NCI-H2029 treated with DMSO at 0.1 percent for 48 hours (cell line): Measurements from ENCODE around the gene ZBTB45.
A peak's percentile ranks its signal among the peaks of the same experiment; 100 is the strongest.

Experiments used
- DNase-seq: peaks from one replicate; lab custom pipeline; 2025; lab: John Stamatoyannopoulos, UW

Gene ZBTB45

DNA sequence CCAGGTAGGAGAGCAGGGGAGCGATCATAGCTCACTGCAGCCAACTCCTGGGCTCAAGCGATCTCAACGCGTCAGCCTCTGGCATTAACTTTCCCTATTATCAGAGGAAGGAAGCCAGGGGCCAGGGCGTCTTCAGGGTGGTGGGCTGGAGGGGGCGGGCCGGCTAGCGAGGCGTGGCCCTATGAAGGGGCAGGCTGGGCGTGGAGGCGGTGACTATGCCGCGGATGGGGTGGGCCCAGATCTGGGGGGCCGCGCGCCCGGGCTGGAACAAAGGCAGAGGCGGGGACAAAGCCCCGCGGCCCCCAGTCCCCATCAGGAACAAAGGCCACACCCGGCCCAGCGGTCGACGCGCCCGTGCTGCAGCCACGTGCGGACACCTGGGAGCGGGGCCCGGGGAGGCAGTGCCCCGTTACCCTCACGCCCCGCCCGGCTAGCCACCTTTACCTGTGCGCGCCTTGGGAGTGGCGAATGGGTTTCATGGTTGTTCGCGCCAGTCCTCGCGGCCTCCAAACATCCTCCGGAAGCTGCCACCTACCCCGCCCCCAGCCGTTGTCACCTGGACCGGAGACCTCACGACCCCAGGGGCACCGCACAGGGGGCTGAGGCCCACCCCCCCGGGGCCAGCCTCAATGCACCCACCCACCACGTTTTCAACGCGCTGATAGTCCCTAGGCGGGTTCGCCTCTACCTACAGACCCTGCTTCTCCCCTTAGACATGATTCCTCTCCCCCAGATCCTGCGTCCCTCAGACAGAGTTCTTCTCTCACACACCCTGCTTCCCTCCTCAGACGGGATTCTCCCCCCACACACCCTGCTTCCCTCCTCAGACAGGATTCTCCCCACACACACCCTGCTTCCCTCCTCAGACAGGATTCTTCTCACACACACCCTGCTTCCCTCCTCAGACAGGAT, 18.9 kb upstream of the ZBTB45 start:
- peak; percentile 24 for DNase-seq

DNA sequence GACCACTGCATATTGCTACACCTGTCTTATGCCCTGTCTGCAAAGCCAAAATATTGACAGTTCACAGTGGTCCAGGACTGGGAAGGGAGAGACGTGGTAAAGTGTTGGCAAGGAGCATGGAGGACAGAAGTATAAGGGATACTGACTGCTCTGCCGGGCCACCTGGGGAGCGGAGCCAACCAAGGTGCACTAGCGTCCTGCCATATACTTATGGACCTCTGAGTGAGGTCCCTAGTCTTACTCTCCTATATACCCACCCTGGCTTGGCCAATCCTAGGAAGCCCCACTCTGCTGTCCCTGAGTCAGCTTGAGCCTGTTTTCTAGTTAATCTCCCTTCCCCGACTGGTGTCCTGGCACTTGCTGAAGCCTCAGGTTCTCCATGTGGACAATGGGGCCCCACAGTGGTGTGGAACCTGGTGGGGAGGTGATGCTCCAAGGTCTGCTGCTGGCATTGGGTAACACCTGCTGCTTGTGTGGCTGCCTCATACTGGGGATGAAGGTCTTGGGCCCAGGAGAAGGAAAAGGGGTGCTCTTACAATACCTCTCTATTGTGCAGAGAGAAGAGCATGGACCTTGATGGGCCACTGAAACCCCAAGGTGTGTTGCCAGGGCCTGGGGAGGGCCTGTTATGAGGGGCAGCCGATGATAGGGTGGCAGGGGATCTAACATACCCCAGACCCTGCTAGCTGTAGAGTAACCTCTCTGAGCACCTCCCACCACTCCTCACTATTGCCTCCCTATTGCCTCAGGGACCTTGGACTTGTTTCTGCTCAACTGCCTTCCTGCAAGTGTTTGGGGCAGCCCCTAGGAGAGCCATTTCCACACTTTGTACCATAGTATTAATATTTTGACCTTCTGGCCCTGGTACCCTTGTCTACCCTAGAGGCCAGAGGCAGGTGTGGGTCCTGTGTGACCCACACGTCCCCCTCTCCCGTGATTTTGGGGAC, 17.5 kb upstream of the ZBTB45 start:
- no peak for DNase-seq

DNA sequence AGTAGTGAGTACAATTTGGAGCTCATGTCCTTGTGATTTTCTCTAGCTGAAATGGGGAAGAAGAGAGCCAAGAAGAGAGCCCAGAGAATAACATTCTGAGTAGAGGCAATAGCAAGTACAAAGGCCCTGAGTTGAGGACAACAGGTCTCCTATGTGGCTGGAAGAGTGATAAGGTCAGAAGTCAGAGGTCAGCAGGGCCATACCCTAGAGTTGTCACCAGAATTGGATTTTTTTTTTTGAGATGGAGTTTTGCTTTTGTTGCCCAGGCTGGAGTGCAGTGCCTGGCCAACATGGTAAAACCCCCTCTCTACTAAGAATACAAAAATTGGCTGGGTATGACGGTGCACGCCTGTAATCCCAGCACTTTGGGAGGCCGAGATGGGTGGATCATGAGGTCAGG, 16.2 kb upstream of the ZBTB45 start:
- DNase-seq = no peak

DNA sequence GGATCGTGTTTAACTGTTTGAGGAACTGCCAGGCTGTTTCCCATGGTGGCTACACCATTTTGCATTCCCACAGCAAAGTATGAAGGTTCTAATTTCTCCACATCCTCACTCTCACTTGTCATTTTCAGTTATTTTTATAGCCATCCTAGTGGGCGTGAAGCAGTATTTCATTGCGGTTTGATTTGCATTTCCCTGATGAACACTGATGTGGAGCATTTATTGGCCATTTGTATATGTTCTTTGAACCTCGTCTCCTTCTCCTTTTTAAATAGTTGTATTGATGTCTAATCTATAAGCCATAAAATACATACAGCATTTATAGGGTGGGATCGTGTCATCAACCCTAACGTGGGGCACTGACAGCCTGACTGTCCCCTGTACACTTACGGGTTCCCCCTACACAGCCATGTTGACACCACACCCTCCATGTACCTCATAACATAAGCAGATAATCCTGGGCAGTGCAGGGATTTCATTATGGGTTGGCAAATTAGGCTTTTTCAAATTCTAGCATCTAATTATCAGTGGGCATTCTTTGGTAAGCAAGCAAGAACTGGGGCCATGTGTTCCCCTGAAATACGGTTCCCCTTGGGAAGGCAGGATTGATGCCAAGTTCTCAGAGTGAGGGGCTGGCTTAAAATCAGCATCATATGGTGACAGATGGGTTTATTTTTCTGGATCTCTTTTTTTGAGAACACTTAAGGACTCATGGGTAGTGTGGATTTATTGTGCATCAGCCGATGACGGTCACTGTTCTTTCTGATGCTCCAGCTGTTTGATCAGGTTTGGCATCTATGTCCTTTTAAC, 11.6 kb upstream of the ZBTB45 start:
- DNase-seq = no peak

DNA sequence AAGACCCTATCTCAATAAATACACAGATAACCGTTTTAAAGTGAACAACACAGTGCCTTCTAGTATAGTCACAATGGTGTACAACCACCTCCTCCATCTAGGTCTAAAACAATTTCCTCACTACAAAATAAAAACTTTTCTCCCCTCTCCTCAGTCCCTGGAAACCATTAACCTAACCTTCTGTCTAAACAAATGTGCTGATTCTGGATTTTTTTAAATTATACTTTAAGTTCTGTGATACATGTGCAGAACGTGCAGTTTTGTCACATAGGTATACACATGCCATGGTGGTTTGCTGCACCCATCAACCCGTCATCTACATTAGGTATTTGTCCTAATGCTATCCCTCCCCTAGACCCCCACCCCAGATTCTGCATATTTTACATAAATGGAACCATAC, 9.8 kb upstream of the ZBTB45 start:
- DNase-seq = no peak

DNA sequence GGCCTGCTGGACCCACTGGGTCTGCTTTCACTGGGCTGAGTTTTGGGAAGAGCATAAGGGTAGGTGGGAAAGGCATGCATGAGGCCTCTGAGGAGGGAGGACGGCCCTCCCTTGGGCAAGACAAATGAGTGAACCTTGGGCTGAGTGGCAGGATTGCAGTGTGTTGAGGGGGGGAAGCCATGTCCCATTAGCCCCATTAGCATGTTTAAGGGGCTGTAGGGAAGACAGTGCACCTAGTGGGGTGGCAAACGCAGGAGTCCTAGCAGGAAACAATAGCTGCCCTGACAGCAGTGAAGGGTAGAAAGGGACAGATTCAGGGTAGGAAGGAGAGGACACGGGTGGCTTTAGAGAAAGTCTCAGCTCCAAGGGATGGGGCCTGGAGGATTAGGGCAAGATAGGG, 3.1 kb upstream of the ZBTB45 start:
- no peak for DNase-seq

DNA sequence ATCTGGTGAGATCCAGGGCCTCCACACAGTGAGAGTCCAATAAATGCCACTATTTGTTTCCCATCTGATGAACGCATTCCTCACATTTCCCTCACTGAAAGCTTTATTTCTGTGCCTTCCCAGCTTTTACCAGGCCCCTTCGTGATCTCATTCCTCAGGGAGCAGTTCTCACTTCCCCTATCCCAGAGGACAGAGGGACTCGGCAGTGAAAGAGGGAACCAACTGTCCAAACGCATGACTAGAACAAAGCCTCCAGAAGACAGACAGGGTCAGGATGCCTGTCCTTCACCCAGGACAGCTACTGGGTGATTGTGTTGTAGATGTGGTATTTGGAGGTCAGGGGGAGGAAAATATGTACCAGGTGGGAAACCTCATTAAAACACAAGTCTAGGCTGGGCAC, 2.0 kb upstream of the ZBTB45 start:
- DNase-seq = no peak

DNA sequence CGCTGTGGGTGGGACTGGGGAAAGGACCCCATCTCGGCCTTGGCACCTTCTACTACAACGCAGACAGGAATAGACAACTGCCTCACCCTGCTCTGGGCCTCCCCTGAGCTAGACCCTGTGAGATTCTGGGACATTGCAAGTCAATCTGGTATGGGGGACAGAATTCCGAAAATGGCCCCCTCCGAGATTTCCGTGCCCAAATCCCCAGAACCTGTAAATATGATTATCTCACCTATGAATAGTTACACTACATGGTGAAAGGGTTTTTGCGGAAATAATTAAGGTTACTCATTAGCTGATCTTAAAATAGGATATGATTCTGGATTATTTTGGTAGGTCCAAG, 618 bp upstream of the ZBTB45 start:
- no peak for DNase-seq

DNA sequence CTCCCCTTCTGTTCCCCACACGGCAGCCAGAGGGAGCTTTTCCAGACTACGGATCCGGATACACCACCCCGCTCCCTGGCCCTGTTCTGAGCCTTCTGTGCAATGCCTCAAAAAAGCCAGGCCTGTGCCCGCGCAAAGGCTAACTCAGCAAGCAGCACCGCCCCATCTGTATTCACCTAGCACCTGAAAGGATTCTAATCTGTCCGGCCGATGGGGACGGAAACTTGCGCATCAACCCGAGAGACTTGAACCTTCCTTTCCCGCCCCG, 589 bp downstream of the ZBTB45 start:
- DNase-seq = peak; percentile 34

DNA sequence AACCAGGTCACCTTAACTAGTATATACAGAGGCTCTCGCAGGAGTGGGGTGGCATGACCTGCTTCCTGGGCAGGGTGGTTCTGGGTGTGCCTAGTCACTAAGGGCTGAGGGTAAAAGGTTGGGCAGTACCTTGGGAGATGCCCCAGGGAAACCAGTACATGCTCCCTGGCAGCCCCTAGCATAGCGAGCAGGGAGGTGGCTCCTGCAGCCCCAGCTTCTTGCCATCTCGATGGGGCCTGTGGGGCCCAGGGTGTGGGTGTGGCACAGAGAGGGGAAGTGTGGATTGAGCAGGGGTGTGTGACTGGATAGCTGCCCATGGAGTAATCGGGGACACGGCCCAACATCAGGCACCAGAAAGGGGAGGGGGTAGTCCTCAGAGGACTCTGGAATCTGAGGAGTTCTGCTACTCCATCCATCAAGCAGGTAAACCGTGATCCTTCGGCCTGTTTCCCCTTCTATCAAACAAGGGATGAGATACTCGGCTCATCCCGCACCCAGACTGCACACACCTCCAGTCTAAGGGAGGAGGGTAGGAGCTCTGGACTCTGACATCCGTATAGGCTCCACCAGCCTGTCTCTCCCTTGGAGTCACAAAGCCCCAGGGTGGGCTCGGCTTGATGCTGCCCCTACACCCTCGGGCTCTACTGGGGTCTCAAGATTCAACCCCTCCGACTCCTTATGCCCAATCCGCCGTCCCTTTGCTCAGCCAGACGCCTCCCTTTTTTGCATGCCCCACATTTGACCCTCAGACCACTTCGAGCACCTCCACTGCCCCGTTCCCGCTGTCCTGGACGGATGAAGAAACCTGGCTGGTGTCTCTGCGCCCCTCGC, 1.1 kb downstream of the ZBTB45 start:
- DNase-seq = no peak

DNA sequence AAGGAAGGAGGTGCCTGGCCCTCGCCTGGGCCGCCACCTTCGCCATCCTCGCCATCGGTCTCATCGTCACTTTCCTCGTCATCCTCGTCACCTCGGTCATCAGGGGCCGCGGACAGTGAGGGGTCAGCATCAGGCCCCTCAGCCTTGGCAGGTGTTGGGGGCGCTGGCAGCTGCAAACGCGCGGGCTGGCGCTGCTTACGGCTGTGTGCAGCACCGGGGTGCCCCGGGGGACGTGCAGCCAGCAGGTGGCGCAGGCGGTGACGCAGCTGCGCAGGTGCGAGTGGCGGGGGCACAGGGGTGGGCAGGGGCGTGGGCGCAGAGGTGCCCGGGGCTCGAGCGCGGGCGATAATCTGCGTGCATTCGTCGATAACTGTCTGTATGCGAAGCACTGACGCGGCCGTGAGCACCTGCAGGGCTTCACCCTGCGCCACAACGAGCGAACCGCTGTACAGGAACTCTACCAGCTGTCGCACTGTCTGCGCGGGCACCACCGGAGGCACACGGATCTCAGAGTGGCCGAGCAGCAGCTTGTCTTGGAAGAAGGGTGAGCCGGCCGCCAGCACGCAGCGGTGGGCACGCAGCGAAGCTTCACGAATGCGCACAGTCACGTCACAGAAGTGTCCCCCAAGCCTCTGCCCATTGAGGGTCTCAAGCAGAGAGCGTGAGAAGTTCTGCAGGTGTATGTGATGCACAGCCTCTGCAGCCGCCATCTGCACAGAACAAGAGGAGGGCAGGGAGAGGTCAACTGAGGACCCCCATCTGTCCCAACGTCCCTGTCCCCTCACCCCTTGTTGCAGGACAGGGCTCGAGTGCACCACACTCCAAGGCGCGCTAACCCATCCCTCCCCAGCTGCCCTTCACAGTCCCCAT, 2.4 kb downstream of the ZBTB45 start:
- DNase-seq = no peak

DNA sequence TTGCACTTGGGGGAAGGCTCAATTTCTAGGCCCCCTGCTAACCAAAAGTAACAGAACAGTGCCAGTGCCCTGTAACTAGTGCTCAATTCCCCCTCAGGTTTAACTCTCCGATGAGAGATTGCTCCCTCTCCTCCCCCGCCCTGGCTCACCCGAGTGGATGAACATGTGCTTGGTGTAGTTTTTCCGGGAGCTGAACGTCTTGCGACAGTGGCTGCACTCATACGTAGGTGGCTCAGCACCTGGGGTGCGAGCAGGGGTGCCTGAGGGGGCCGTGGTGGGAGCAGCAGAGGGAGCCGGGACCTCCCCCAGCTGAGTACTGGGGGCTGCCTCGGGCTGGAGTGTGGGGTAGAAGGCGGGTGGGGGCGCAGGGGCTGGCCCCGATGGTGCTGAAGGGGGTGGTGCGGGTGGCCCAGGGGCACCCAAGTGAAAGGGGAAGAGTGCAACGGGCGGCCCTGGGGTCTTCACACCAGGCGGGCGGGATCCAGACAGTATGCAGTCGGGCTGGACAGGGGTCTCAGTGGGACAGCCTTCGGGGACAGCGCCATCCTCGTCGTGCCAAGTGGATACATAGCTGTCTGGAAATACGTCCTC, 3.3 kb downstream of the ZBTB45 start:
- DNase-seq = no peak

DNA sequence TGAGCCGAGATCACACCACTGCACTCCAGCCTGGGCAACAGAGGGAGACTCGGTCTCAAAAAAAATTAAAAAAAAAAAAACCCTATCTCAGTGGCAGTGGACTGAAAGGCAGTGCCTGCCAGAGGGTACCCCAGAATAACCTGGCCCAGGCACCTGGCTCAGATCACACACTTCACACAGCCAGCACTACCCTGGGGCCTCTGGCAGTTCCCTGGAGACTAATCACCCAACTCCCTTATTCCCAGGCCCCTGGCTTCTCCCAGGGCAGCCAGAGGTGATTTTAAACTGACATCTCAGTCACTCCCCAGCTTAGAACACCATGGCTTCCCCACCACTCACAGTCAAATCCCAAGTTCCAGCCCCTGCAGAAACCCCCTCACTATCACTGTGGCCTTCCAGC, 4.4 kb downstream of the ZBTB45 start:
- DNase-seq = no peak

DNA sequence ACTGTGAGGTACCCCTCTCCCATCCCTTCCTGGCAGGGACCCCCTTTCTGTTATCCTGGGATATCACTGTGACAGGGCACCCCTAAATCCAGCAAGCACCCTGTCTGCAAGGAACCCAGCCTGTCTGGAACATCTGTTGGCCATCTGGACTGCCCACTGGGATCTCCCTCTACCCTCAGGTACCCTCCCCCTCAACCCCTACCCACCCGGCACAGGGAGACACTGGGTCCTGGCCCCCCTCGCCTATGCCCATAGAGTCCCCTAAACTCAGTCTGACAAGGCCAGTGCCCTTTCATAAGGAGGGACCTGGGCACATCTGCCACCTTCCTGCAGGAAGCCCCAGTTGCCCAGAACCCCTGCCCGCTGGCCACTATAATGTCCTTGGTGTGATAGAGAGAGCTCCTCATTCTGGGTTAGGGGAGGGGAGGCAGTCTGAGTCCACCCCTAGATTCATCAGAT, 5.0 kb downstream of the ZBTB45 start:
- DNase-seq = no peak

DNA sequence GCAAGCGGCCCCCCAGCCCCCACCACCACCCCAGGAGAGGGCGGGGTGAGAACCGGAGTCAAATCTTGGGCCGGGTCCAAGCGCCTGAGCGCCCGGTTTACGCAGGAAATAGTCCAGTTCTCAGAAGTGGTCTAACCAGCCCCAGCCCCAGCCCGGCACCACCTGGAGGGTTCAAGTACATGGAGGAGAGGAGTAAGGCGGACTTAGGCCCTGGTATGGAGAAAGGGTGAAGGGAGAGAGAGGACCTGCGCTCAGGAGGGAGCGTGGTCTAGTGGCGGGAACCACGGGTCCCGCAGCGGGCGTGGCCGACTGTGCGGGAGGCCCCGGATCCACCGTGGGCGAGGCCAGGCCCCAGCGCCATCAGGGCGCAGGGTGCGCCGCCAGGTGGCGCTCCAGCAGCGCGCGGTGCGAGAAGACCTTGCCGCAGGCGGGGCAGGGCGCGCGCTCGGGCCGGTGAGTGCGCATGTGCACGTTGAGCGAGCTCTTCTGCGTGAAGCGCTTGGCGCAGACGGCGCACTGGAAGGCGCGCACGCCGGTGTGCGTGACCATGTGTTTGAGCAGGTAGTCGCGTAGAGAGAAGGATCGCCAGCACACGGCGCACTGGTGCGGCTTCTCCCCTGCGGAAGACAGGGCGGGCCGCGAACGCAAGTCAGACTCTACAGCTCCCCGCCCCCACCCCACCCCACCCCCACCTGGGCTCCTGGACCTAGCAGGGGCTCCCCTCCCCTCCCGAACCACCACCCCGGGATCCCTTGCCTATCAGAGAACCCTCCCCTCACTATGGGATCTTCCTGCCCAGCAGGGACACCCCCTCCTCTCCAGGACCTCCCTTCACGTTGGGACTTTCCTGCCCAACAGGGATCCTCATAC, 5.7 kb downstream of the ZBTB45 start:
- peak; percentile 61 for DNase-seq

DNA sequence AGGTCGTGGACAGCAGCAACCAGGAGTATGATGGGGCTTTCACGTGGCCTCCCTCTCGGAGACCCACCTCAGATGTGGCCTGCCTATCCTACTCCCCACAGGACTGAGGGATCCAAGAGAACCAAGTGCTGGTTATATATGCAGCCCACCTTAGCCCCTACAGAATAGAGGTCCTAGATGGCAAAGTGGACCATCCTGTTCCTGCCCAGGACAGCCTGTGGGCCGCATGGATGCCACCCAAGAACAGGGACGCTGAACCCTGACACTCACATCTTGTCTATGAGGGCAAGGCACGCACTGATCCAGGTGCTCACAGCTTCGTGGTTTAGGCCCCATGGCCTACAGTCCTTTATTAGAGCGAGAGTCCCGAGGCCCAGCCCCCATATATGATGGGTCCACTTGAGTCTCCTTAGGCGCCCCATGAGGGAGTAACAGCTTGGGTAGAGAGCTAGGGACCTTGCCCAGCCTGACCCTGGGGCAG, 6.4 kb downstream of the ZBTB45 start:
- no peak for DNase-seq

DNA sequence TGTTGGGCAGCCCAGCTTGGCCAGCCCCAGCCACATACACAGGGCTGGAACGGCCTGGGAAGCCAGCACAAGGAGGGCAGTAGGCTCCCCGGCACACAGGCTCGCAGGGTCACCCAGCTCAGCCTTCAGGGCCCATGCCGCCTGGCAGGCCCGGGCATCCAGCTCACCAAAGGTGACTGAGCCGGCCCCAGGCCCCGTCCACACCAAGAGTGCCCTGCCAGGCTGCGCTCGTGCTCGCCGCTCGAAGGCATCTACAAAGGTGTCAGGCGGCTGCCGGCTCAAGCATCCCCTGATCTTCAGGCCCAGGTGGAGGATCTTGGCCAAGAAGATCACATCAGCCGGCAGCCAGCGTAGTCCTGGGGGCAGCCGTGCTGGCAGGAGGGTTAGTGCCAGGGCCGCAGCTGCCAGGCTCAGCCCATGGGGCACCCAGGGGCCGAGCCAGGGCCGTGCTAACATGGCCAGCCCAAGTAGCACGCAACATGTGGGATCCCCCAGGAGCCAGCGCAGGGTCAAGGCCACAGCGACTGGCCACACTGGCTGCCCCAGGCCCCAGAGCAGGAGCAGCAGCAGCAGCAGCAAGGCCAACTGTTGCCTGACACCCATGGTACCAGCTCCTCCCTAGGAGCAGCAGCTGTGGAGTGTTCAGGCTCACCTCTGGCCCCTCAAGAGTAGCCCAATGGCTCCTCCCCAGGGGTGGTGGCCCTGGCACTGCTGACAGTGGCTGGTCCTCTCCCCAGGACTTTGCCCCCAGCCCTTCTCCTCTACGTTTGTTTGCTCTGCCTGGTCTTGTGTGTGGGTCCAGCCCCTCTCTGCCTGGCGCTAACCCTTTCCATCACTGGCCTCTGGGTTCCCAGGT, 8.0 kb downstream of the ZBTB45 start, which contains the start of gene SLC27A5:
Gene SLC27A5, minus strand, starts transcription at position 640 of the 856 bp plus-strand sequence. Its CDS starts 37 bp downstream, at position 603.
- DNase-seq = no peak
